ENCODE data around the gene GPR26.

- TF ChIP-seq CTCF (IDR thresholded peaks at IDR 0.05) (no peak), POLR2A (IDR thresholded peaks at IDR 0.05) (no peak)
Observed at GRCh38 chr10:123677556-123677955, 11.4 kb downstream of the GPR26 start.
